GM15510 (cell line): ENCODE results near the gene ELAVL4.

Experiments
- POLR2A ChIP-seq: IDR thresholded peaks from 3 replicates; pipeline ENCODE4 v1.6.1; 2011; ENCODE audit warnings: borderline replicate concordance; ENCODE audit not compliant: insufficient read length; ENCODE audit errors: extremely low read depth

ELAVL4 gene

DNA sequence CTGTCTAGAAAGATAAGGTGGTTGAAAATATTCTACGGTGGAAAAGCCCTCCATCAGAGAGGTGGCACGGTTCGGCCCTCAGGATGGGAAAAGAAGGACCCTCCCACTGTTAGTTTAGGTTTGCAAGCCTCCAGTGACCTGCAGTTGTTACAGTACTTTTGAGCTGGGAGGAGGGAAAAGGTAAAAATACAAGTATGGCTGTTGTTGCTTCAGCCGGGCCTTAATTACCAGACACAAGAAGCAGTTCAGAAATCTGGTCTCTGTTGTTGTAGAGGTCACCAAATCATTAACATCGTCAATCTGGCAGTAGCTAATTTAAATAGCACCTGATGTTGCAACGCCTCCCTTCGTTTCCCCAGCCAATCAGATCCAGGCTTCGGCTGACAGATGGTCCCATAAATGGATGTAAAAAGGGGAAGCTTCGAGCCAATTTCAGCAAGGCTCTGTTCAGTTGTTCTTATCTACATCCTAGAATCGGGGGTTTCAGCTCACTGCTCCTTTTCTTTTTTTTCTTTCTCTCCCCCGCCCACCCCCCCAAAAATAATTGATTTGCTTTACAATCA lies at the start of gene ELAVL4:
Gene ELAVL4 (plus strand): TSS at position 424 of the 563 bp plus-strand sequence. CDS start 270 bp downstream, outside the sequence.
- no peak for TF ChIP-seq POLR2A

DNA sequence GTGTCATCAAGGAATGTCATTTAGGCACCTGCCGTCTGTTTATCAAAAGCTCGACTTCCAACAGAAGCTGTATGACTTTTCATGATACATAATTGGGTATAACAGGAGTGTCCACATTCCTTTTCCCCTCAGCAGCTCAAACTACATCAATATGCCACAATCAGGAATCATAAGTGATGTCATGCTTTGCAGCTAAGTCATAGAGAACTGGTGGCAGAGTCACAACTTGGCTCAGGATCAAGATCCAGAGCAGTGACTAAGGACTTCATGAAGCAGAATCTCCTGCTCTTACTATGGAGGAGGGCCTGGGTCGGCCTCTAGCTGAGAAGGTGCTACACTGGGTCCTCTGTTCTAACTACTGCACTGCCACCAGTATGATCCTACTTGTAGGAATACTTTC lies 48.4 kb upstream of the ELAVL4 start:
- no peak for TF ChIP-seq POLR2A

DNA sequence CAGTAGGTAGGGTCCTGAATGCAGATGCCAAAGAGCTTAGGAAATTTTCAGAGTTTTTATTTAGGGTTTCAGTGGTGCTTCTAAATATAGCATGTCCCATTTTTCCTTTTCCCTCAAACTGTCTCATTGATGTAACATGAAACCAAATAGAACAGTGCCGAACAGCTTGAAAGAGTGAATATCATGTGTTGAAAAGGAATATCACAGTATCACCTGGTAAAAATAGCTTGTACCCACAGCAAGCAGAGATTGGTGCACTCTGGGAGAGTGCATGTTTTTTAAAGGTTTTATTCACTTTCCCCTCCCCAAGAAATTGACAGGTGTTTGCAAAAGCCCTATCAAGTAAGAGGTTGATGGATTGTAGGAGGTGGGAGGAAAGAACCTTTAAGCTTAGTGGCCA lies 41.9 kb upstream of the ELAVL4 start:
- no peak for TF ChIP-seq POLR2A

DNA sequence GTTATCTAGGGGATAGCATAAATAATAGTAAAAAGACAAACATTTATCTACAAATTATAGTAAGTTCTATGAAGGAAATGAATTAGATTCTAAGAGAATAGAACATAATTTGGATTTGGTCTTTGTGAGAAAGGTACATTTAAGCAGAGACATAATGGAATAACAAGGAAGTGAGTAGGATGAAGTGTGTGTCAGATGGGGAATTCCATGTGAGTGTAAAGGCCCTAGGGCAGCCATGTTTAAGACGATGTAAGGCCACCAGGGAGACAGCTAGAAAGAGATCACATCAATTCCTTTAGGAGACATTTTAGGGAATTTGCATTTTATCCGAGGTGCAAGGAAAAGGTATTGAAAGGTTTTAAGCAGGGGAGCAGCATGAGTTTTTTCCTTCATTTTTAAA lies 33.8 kb upstream of the ELAVL4 start:
- TF ChIP-seq POLR2A: no peak

DNA sequence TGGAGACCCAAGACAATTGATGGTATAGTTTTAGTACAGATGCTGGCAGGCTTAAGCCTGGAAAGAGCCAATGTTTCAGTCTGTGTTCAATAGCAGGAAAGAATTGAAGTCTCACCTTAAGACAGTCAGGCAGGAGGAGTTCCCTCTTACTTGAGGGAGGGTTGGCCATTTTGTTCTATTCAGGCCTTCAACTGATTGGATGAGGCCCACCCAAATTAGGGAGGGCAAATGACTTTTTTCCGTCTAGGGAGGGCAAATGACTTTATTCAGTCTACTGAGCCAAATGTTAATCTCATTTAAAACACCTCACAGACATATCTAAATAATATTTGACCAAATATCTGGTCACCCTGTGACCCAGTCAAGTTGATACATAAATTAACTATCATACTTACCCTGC lies 31.4 kb upstream of the ELAVL4 start:
- TF ChIP-seq POLR2A: no peak

DNA sequence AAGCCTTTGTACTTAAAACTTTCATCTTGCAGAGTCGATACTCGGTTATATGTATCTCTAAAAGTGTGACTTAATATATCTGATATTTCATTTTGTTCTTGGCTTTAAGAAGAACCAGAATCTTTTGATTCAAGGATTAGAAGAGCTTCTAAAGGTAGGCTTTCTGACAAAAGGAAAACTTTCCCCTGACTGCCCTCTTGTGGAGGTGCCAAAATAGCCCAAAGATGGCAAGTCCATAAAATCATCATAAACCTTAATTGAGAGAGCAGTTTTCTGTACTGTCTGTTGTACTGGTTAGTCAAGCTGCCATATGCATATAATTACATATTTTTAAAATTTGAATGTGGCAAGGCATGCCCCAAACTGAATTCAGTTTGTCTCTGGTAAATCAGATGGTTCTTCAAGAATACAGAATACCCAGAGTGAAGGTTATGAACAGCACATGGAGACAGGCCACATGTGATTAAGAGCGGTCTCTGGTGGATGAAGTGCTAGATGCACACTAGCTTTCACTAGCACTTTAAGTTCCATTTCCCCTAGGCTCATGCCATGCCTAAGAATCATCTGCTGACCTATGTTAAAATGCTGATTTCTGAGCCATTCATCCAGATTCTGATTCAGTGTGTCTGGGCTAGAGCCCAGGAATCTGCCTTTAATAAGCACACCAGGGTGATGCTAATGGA lies 27.7 kb upstream of the ELAVL4 start:
- TF ChIP-seq POLR2A: no peak

DNA sequence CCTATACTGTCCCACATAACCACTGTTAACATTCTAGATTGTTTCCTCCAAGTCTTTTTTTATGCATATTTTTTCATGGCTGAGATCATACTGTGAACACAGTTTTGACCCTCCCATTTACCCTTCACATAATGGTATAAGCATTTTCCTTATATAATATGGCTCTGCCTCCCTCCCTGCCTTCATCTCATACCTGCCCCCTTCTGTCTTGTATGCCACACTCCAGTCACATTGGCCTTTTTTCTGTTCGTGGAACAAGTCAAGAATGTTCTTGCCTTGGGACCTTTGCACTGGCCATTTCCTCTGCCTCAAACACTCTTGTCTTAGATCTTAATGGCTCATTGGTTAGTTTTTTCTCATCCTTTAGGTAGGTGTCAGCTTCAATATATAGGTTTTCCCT lies 24.3 kb upstream of the ELAVL4 start:
- TF ChIP-seq POLR2A: no peak

DNA sequence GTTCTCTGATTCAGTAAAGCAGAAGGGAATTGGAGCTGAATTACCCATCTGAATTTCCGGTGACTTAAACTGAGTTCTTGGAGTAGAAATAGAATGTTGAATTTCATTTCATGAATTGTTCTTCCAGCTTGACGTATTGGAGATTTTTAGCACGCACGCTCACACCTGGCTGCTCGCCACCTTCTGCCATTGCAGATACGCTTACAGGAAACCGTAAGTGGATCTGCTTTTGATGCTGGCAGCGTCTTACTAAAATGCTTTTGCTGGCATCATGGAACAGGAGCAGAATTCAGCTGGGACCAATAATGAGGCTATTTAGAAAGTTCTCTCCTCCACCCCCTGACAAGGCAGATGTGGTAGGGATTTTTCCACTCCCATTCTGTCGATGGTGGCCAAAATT lies 17.7 kb upstream of the ELAVL4 start:
- TF ChIP-seq POLR2A: no peak

DNA sequence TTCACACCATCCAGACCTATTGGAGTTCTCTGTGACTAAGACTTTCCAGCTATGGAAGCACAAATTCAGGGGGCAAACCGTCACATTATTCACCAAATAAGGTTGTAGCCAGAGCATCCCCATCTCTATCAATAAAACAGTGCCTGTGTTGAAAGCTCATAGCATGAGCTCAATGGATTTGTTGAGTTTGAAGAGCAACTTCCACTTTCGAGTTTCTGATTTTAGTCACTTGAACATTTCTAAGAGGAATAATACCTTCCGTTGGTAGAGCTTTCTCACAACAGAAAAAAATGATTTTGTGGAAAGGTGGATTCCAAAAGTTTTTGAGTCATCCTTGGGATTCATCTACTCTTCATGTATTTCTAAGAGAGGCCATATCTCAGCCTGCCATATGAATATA lies 13.0 kb upstream of the ELAVL4 start:
- no peak for TF ChIP-seq POLR2A

DNA sequence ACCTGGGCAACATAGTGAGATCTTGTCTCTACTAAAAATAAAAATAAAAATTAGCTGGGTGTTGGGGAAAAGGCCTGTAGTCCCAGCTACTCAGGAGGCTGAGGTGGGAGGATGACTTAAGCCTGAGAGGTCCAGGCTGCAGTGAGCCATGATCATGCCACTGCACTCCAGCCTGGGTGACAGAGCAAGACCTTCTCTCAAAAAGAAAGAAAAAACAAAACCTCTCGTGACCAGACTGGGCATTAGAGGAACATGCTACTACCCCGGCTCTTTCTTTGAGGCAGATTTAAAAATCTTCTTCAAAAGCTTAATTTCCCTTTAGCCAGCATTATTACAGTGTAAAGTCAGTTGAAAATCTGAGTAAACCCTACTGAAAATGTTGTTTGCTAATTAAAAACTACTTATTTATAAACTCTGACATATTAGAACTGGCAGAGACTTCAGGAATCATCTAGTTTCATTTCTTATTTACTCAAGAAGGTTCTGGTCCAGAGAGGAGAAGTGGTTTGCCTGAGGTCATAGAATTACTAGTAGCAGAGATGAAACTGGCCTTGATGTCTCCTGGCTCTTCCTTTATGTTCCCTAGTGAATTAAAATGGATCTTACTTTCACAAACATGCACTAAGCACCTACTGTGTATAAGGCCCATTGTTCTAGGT lies 11.6 kb upstream of the ELAVL4 start:
- no peak for TF ChIP-seq POLR2A

DNA sequence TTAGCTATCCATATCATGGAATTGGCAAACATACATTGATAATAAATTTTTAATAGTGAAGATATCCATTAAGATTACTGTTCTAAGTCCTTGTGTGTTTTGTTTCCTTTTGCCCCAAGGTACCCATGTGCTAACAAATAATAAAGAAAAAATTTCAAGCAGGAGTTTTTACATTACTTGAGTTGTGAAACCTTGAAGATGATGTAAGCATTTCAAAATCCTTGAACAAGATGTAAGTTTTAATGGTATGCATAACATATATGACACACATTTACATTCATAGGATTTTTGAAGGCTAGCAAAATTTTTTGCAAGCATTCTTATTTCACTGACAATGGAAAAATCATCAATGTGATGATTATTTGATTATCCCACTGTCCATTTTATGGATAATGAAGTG lies 10.9 kb upstream of the ELAVL4 start:
- TF ChIP-seq POLR2A: no peak

DNA sequence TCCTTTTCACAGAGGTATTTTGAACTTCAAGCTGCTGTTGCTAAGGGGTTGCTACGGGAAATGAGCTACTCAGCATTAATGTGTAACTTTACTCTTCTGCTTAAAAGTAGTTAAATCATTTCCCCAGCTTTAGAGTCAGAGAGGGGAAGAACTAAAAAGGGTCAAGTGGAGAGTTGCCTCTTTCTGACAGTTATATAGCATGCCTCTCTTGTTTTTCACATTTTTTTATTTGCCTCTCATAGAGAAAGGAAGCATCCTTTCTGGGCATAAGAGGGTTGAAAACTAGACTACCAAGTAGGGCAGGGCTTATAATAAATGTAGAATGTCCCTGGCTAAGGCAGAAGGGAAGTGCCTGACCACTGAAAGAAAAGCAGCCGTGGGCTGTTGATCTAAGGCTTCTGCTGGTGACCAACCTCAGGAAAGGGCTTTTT lies 10.1 kb upstream of the ELAVL4 start:
- TF ChIP-seq POLR2A: no peak

DNA sequence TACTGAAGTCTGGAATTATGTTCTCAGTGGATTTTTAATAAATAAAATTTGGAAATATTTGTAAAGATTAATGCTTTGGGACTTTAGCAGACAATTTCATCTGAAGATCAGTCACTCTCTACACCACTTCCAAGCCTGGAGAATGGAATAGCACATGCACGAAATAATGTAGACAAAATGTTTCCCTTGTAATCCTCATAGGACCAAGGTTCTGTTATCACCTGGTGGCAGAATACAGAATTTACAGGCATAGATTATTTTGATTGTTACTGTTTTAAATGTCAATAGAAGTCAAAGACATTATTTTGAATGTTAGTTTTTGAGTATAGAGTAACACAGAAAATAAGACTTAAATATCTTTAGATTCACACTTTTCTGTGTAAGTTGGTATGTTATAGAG lies 9.1 kb upstream of the ELAVL4 start:
- TF ChIP-seq POLR2A: no peak

DNA sequence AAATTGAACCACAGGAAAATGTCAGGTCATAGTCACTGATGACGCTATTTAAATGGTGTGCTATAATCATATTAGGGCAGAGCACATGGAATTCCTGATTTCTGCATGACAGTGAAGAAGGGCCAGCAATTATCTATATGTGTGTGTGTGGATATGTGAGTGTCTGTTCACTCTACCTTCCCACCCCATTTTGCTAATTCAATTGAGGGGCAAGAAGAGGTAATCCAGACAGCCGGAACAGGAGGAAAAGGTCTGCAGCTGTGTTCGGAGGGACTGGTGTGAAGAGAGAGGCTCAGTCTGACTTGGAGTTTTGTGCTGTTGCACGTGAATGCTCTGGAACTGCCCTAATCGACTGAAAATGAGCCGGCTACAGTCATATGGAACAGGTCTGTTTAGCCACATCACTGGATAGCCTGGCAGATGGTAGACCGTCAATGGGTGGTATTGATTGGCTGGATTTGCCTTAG lies 5.1 kb upstream of the ELAVL4 start:
- TF ChIP-seq POLR2A: no peak

DNA sequence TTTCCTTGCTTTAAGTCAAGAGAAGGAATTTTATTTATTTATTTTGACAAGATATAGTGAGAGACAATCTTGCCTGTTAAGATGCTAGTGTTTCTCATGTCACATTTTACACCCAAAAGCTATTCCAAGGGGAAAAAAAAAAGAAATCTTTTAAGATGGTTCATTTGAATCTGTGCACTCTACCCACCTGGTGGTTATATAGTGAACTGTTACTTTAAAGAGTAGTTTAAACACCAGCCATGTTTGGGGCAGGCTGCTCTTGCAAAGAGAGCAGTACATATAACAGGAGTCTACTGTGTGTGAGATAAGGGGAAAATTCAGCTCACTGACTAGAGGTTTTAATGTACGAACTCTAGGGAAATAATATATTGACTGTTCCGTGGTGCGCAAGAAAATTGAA lies 3.3 kb upstream of the ELAVL4 start:
- no peak for TF ChIP-seq POLR2A
